Islet precursor cell (in vitro differentiated cells): ENCODE measurements around the gene DEFB115.
"Not testable (repeated sequence)": the region's sequence is repeated elsewhere in the genome, so short reads cannot be mapped to it uniquely, and the experiment has no call there.

Source experiments
- DNase-seq: peaks from one replicate; pipeline ENCODE4 v3.0.0-alpha.2; 2018

The DEFB115 gene, protein sequence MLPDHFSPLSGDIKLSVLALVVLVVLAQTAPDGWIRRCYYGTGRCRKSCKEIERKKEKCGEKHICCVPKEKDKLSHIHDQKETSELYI

GRCh38 chr20:31257364-31257763 lies at the start of gene DEFB115:
Gene DEFB115, plus strand, starts transcription at chr20:31257664. Its CDS starts 0 bp downstream, at chr20:31257664.
- DNase-seq, result no peak

- no peak for DNase-seq
These were observed 20.5 kb upstream of the DEFB115 start for GRCh38 chr20:31236953-31237352.

DNA sequence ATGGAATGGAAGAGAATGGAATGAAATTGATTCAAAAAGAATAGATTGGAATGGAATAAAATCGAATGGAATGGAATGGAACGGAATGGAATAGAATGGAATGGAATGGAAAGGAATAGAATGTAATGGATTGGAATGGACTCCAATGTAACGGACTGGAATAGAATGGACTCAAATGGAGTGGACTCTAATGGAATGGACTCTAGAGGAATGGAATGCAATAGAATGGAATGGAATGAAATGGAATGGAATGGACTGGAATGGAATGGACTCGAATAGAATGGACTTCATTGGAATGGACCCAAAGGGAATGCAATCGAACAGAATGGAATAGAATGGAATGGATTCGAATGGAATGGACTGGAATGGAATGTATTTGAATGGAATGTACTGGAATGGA lies 19.7 kb upstream of the DEFB115 start:
- no peak for DNase-seq

DNA sequence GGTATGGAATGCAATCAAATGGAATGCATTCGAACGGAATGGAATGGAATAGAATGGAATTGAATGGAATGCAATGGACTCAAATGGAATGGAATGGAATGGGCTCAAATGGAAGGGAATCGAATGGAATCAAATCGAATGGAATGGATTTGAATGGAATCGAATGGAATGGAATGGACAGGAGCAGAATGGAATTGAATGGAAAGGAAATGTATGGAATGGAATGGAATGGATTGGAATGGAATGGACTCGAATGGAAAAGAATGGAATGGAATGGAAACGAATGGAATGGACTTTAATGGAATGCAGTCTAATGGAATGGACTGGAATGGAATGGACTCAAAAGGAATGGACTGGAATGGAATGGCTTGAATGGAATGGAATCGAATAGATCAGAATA lies 18.3 kb upstream of the DEFB115 start:
- no peak for DNase-seq

DNA sequence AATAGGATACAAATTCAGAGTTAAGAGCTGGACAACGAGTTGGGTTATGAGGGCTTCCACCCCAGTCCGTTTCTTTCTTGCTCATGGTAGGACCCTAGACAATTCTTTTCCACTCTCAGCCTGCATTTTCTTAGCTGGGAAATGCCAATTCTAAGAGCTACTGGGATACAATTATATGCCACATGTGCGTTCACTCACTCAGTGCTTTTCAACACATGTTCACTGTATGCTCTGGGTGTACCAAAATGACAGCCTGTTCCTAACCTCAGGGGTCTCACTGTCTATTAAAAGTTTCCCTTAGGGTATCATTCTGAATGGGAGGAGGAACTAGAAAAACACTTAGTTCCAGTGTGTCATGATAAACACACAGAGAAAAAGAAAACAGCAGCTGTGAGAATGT lies 505 bp upstream of the DEFB115 start:
- DNase-seq, result no peak

DNA sequence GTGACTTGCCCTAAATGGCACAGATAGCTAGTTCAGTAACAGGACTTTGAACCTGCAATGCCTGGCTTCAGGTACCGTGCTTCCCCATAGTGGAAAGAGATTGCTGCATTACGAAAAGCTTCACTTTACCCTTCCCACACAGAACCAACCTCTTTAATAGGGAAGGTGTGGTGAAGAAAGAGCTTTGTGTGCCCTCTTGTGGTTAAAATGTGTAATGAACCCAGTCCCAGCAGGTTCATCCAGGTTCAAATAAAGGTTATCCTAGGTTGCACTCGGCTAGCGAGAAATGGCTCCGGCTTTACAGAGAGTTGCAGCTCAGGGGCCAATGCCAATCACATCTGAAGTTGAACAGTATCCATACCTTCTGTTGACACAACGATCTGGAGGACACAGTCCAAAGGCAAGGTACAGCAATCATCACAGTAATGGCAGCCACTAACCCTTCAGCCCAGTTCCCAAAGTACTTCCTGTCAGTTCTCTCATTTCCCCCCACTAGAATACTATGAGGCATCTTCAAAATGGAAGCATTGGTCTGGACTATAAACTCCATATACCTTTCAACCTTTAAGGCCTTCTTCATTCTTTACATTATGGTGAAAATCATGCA lies 3.0 kb downstream of the DEFB115 start:
- DNase-seq, result no peak

- no peak for DNase-seq
These were observed 17.0 kb downstream of the DEFB115 start for GRCh38 chr20:31274441-31274840.

DNA sequence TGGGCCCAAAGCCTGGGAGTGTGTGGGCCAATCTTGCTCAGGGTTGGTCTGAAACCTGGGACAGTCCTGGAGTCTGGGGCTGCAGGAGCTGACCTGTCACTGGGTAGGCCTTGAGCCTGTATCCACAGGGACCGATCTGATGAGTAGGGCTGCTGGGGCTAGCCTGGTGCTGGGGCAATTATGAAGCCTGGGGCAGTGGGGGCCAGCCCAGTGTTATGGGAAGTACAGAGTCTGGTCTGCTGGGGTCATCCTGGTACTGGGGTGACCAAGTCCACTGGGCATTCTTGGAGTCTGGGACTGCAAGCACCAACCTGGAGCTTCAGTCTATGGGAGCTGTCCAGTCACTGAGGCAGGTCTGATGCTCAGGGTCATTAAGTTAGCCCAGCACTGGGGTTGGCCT lies 20.7 kb downstream of the DEFB115 start:
- no peak for DNase-seq

DNA sequence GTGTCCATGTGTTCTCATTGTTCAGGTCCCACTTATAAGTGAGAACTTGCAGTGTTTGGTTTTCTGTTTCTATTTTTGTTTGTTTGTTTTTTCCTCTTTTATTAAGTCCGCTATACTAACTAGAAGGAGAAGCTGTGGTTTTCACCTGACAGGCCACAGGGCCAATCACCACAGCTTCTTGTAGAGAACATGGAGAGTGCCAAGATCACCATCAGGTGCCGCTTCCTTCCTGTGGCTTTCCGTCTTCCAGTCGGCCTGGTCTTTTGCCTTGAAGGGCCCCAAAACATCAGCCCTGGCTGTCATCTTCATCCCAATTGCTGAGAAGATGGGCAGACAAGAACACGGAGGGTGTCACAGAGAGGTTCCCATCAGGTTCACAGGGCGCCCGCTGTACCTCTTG lies 27.5 kb downstream of the DEFB115 start:
- DNase-seq, result not testable (repeated sequence)

GRCh38 chr20:31308535-31309162 lies 51.2 kb downstream of the DEFB115 start, which contains the start of gene DEFB116:
Gene DEFB116, minus strand, starts transcription at chr20:31308585. Its CDS starts 0 bp downstream, at chr20:31308585.
- DNase-seq, result no peak
